Measurements from ENCODE around the gene RIGI.
A peak's percentile ranks its signal among the peaks of the same experiment; 100 is the strongest.

Gene RIGI

GRCh38 chr9:32502464-32502863 is 23.5 kb downstream of the RIGI start:
- Histone ChIP-seq H3K27me3 (ENCODE audit: insufficient read depth, poor library complexity, severe bottlenecking) (no peaks in the 10 kb centered on the region), H3K9me3 (ENCODE audit: severe bottlenecking) (no peaks in the 10 kb centered on the region), H3K36me3 (ENCODE audit: low read depth) (peaks cover 10% of the 10 kb centered on the region), H3K27ac (ENCODE audit: poor library complexity, severe bottlenecking) (peak overlapping the region; percentile 53), H3K4me1 (ENCODE audit: insufficient read depth, poor library complexity, severe bottlenecking) (peaks cover 6% of the 10 kb centered on the region), H3K4me3 (ENCODE audit: severe bottlenecking) (no peak overlapping the region)
- DNase-seq (ENCODE audit: low spot score): no peak
- TF ChIP-seq CTCF (IDR thresholded peaks at IDR 0.05; ENCODE audit: poor library complexity, severe bottlenecking): no peak
- peak; percentile 83 for ATAC-seq (ENCODE audit: low read depth)

GRCh38 chr9:32501868-32502267 is 24.1 kb downstream of the RIGI start:
- H3K4me3 ChIP-seq (ENCODE audit: severe bottlenecking): no peak overlapping the region

DNA sequence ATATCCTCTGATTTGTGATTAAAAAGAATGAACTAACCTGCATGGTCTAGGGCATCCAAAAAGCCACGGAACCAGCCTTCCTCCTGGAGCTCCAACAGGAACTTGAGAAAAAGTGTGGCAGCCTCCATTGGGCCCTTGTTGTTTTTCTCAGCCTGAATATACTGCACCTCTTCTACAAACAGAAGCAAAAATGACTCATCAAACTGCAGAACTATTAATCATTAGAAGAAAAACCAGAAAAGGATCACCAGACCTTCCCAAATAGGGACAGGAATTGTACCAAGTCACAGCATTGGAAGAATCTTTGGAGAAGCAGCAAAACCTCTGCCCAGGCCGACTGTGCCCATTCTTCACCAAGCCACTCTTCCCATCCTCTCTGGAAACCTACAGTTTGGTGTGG is 25.2 kb downstream of the RIGI start:
- H3K36me3 ChIP-seq (ENCODE audit: low read depth): peaks cover 10% of the 10 kb centered on the region
- DNase-seq (ENCODE audit: low spot score) (no peak), ATAC-seq (ENCODE audit: low read depth) (peak; percentile 44; the same call in 2 of the 3 replicates)
- peak overlapping the region; percentile 24 for H3K27ac ChIP-seq (ENCODE audit: poor library complexity, severe bottlenecking)
- no peaks in the 10 kb centered on the region for H3K9me3 ChIP-seq (ENCODE audit: severe bottlenecking)
- H3K27me3 ChIP-seq (ENCODE audit: insufficient read depth, poor library complexity, severe bottlenecking): no peaks in the 10 kb centered on the region
- no peak overlapping the region for H3K4me3 ChIP-seq (ENCODE audit: severe bottlenecking)
- H3K4me1 ChIP-seq (ENCODE audit: insufficient read depth, poor library complexity, severe bottlenecking): peaks cover 6% of the 10 kb centered on the region
- TF ChIP-seq CTCF (IDR thresholded peaks at IDR 0.05; ENCODE audit: poor library complexity, severe bottlenecking): no peak

More at GRCh38 chr9:32501868-32502267, 24.1 kb downstream of the RIGI start:
- DNase-seq (ENCODE audit: low spot score) (no peak), ATAC-seq (ENCODE audit: low read depth) (no peak)
- TF ChIP-seq CTCF (IDR thresholded peaks at IDR 0.05; ENCODE audit: poor library complexity, severe bottlenecking): no peak
- Histone ChIP-seq H3K36me3 (ENCODE audit: low read depth) (peaks cover 10% of the 10 kb centered on the region), H3K4me1 (ENCODE audit: insufficient read depth, poor library complexity, severe bottlenecking) (peaks cover 6% of the 10 kb centered on the region), H3K9me3 (ENCODE audit: severe bottlenecking) (no peaks in the 10 kb centered on the region), H3K27ac (ENCODE audit: poor library complexity, severe bottlenecking) (peak overlapping the region; percentile 53), H3K27me3 (ENCODE audit: insufficient read depth, poor library complexity, severe bottlenecking) (no peaks in the 10 kb centered on the region)

- H3K36me3 ChIP-seq (ENCODE audit: low read depth): peaks cover 10% of the 10 kb centered on the region
- no peak for TF ChIP-seq CTCF (IDR thresholded peaks at IDR 0.05; ENCODE audit: poor library complexity, severe bottlenecking)
- H3K27ac ChIP-seq (ENCODE audit: poor library complexity, severe bottlenecking): no peak overlapping the region
- no peak for DNase-seq (ENCODE audit: low spot score)
- H3K4me3 ChIP-seq (ENCODE audit: severe bottlenecking): no peak overlapping the region
- H3K27me3 ChIP-seq (ENCODE audit: insufficient read depth, poor library complexity, severe bottlenecking): no peaks in the 10 kb centered on the region
- H3K9me3 ChIP-seq (ENCODE audit: severe bottlenecking): no peaks in the 10 kb centered on the region
- peaks cover 6% of the 10 kb centered on the region for H3K4me1 ChIP-seq (ENCODE audit: insufficient read depth, poor library complexity, severe bottlenecking)
- ATAC-seq (ENCODE audit: low read depth): no peak
These were observed 28.1 kb downstream of the RIGI start for GRCh38 chr9:32497921-32498320.

DNA sequence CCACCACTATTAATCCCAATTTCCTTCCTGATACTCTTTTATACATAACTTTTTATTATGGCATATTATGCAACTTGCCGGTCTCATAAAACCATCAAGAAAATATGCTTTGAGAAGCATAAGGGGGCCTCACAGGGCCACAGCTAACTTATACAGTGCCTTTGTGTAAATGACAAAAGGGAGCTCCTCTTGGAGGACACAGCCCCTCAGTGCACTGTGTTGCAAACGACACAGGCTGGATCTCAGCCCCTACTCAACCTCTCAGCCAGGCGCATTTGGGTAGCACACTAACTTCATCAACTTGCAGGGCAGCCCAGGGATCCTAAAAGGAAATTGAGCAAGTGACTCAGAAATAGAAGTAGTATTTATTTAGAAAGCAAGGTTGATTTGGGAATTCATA is 35.4 kb downstream of the RIGI start:
- ATAC-seq (ENCODE audit: low read depth): no peak
- Histone ChIP-seq H3K27me3 (ENCODE audit: insufficient read depth, poor library complexity, severe bottlenecking) (no peaks in the 10 kb centered on the region), H3K4me3 (ENCODE audit: severe bottlenecking) (no peak overlapping the region), H3K4me1 (ENCODE audit: insufficient read depth, poor library complexity, severe bottlenecking) (no peaks in the 10 kb centered on the region), H3K9me3 (ENCODE audit: severe bottlenecking) (no peaks in the 10 kb centered on the region), H3K36me3 (ENCODE audit: low read depth) (peaks cover 14% of the 10 kb centered on the region), H3K27ac (ENCODE audit: poor library complexity, severe bottlenecking) (no peak overlapping the region)
- DNase-seq (ENCODE audit: low spot score): no peak
- TF ChIP-seq CTCF (IDR thresholded peaks at IDR 0.05; ENCODE audit: poor library complexity, severe bottlenecking): no peak
